ENCODE data around the gene DMTF1.
"Not testable (repeated sequence)": the region's sequence is repeated elsewhere in the genome, so short reads cannot be mapped to it uniquely, and the experiment has no call there.

Gene DMTF1

GRCh38 chr7:87231711-87232110, 79.5 kb downstream of the DMTF1 start:
- DNase-seq: no peak

- DNase-seq: no peak
Measured at GRCh38 chr7:87234949-87235348, 82.7 kb downstream of the DMTF1 start.

- not testable (repeated sequence) for DNase-seq
Measured at GRCh38 chr7:87238464-87239051, 86.3 kb downstream of the DMTF1 start.

- not testable (repeated sequence) for DNase-seq
Measured at GRCh38 chr7:87245671-87246070, 93.4 kb downstream of the DMTF1 start.

Measured in activated T-cell treated with anti-CD3 and anti-CD28 coated beads for 4 hours (primary cell).